VCaP (cell line): ENCODE data around the gene OSCAR.

Experiments used
- H3K27ac ChIP-seq: fragments of 450-650 bp; 2 replicates; pipeline ENCODE4 v1.5.1; 2017
- CTCF ChIP-seq: fragments of 450-650 bp; conservative IDR thresholded peaks from 2 replicates; pipeline ENCODE4 v1.5.1; 2017; ENCODE audit warnings: mild to moderate bottlenecking, moderate library complexity

The OSCAR gene

GRCh38 chr19:54121259-54121658, 20.7 kb upstream of the OSCAR start:
- no peak overlapping the region for H3K27ac ChIP-seq
- no peak for TF ChIP-seq CTCF

GRCh38 chr19:54115109-54116063, 14.8 kb upstream of the OSCAR start, which contains the start of the genes PRPF31 and TFPT:
TSS of gene PRPF31 (plus strand) at chr19:54115754. CDS start at chr19:54118279, 2,525 bp downstream.
TSS of gene TFPT (minus strand) at chr19:54115657. CDS start at chr19:54115269, 388 bp downstream.
- H3K27ac ChIP-seq = peak within 1 kb of the TSS; percentile 85

GRCh38 chr19:54114340-54115108, 13.9 kb upstream of the OSCAR start:
- TF ChIP-seq CTCF = no peak
- peak overlapping the region; percentile 85 for H3K27ac ChIP-seq

More at GRCh38 chr19:54115109-54116063, 14.8 kb upstream of the OSCAR start, which contains the start of the genes PRPF31 and TFPT:
- no peak for TF ChIP-seq CTCF

GRCh38 chr19:54109651-54110050, 9.0 kb upstream of the OSCAR start:
- H3K27ac ChIP-seq = no peak overlapping the region
- TF ChIP-seq CTCF = no peak

- no peak overlapping the region for H3K27ac ChIP-seq
- no peak for TF ChIP-seq CTCF
Measured at GRCh38 chr19:54108496-54108895, 7.9 kb upstream of the OSCAR start.

GRCh38 chr19:54107876-54108490, 7.4 kb upstream of the OSCAR start:
- no peak for TF ChIP-seq CTCF

GRCh38 chr19:54106716-54107115, 6.1 kb upstream of the OSCAR start:
- no peak for TF ChIP-seq CTCF
- no peak overlapping the region for H3K27ac ChIP-seq

More at GRCh38 chr19:54107876-54108490, 7.4 kb upstream of the OSCAR start:
- no peak overlapping the region for H3K27ac ChIP-seq
